HCT116 (cell line): ENCODE results near the gene BCO1.

Source experiments
- ELF1 ChIP-seq: IDR thresholded peaks from 2 replicates; pipeline ENCODE4 v1.6.1; 2012; ENCODE audit warnings: low read depth, borderline replicate concordance
- EZH2 ChIP-seq: fragments of 200-600 bp; sonication (generic); IDR thresholded peaks from 2 replicates; pipeline ENCODE4 v1.6.1; 2017; ENCODE audit warnings: antibody characterized with exemption, mixed run types
- POLR2AphosphoS5 ChIP-seq: IDR thresholded peaks from 2 replicates; pipeline ENCODE4 v1.6.1; 2011; ENCODE audit warnings: mild to moderate bottlenecking, low read depth, low read length, moderate library complexity
- SP1 ChIP-seq: IDR thresholded peaks from 2 replicates; pipeline ENCODE4 v1.6.1; 2012; ENCODE audit warnings: low read depth
- TF ChIP-seq, protein P1 (sequence below), 3 experiments: fragments of 200-600 bp in 1 of 3; sonication (generic) in 1 of 3; IDR thresholded peaks in 2 of 3; conservative IDR thresholded peaks in 1 of 3; 2 replicates each; pipeline ENCODE4 v1.5.1; 2012 to 2017; ENCODE audit warnings: low read depth in 2 of 3, low read length in 2 of 3, antibody characterized with exemption in 1 of 3, borderline replicate concordance in 1 of 3, control low read depth in 1 of 3, mild to moderate bottlenecking in 1 of 3, mixed read lengths in 1 of 3, mixed run types in 1 of 3, moderate library complexity in 1 of 3; ENCODE audit not compliant: insufficient read depth in 1 of 3

DNA sequence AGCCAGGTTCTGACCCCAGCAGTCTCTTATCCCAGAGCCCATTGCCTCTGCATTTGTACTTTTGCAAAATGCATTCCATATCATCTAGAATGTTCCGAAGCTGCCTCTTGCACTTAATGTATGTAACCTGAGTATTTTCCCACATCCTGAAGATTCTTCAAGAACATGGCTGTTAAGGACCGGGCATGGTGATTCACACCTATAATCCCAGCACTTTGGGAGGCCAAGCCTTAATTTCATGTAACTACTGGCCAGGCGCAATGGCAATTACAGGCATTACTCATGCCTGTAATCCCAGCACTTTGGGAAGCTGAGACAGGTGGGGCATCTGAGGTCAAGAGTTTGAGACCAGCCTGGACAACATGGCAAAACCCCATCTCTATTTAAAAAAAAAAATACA, 44.6 kb downstream of the BCO1 start:
- TF ChIP-seq POLR2AphosphoS5, result no peak
- TF ChIP-seq EZH2, result no peak
- no peak for TF ChIP-seq ELF1
- TF ChIP-seq, protein P1, sequence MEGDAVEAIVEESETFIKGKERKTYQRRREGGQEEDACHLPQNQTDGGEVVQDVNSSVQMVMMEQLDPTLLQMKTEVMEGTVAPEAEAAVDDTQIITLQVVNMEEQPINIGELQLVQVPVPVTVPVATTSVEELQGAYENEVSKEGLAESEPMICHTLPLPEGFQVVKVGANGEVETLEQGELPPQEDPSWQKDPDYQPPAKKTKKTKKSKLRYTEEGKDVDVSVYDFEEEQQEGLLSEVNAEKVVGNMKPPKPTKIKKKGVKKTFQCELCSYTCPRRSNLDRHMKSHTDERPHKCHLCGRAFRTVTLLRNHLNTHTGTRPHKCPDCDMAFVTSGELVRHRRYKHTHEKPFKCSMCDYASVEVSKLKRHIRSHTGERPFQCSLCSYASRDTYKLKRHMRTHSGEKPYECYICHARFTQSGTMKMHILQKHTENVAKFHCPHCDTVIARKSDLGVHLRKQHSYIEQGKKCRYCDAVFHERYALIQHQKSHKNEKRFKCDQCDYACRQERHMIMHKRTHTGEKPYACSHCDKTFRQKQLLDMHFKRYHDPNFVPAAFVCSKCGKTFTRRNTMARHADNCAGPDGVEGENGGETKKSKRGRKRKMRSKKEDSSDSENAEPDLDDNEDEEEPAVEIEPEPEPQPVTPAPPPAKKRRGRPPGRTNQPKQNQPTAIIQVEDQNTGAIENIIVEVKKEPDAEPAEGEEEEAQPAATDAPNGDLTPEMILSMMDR (IDR thresholded peaks at IDR 0.05 in 2 of 3, conservative IDR thresholded peaks at IDR 0.05 in 1 of 3; ENCODE audit: borderline replicate concordance in 1 of 3, insufficient read depth in 1 of 3, low read depth in 2 of 3, low read length in 2 of 3), result no peak
- TF ChIP-seq SP1, result no peak
